Renal cortex interstitium (tissue), 11 donors: ENCODE measurements around the gene NRIP1. TPM values are rescaled to one million over a fixed set of nuclear protein-coding genes. Genes with fewer than 3 reads are reported as not detected.
A peak's percentile ranks its signal among the peaks of the same experiment; 100 is the strongest.

Source experiments
- DNase-seq, 11 donors: peaks; one replicate each; pipeline ENCODE4 v3.0.0-alpha.2; 2013; ENCODE audit warnings: low read depth in 9 of 11, low spot score in 4 of 11; ENCODE audit errors: extremely low read depth in 1 of 11
- polyA plus RNA-seq, 3 donors: library from polyadenylated mRNA; unstranded; fragments of 120-200 nt; gene quantifications; one replicate each; pipeline ENCODE4 v1.2.1, GENCODE V29; 2013; ENCODE audit not compliant: insufficient read length in 3 of 3

NRIP1 gene
- polyA plus RNA-seq, 3 donors: 59.6 to 67.8 (median 60.1) TPM

GRCh38 chr21:15022608-15023261 is 42.1 kb downstream of the NRIP1 start:
- DNase-seq: no peak

GRCh38 chr21:15020797-15021196 is 44.0 kb downstream of the NRIP1 start:
- DNase-seq: no peak

- no peak for DNase-seq
Observed at GRCh38 chr21:15018382-15018781, 46.4 kb downstream of the NRIP1 start.

- DNase-seq: no peak
Observed at GRCh38 chr21:15015622-15016471, 49.0 kb downstream of the NRIP1 start.

- no peak for DNase-seq
Observed at GRCh38 chr21:15014221-15014620, 50.6 kb downstream of the NRIP1 start.

GRCh38 chr21:15011967-15012366 is 52.8 kb downstream of the NRIP1 start:
- DNase-seq: no peak

GRCh38 chr21:15010645-15011044 is 54.2 kb downstream of the NRIP1 start:
- no peak for DNase-seq

GRCh38 chr21:15009837-15010363 is 54.9 kb downstream of the NRIP1 start:
- DNase-seq: no peak

- DNase-seq: no peak
Observed at GRCh38 chr21:15007716-15008296, 57.0 kb downstream of the NRIP1 start.

- no peak for DNase-seq
Observed at GRCh38 chr21:15006594-15007230, 58.1 kb downstream of the NRIP1 start.

- peak in 1 of 11 donors; percentile 18 for DNase-seq
Observed at GRCh38 chr21:15005391-15005790, 59.4 kb downstream of the NRIP1 start.

GRCh38 chr21:15004721-15005370 is 60.0 kb downstream of the NRIP1 start:
- no peak for DNase-seq

GRCh38 chr21:15003463-15004135 is 61.2 kb downstream of the NRIP1 start:
- peak in 1 of 11 donors; percentile 28 for DNase-seq

- no peak for DNase-seq
Observed at GRCh38 chr21:15001857-15002606, 62.8 kb downstream of the NRIP1 start.

- DNase-seq: no peak
Observed at GRCh38 chr21:15001113-15001512, 63.7 kb downstream of the NRIP1 start.

GRCh38 chr21:15000081-15000480 is 64.7 kb downstream of the NRIP1 start:
- no peak for DNase-seq

GRCh38 chr21:14998784-14999183 is 66.0 kb downstream of the NRIP1 start:
- no peak for DNase-seq

- DNase-seq: no peak
Observed at GRCh38 chr21:14998336-14998735, 66.5 kb downstream of the NRIP1 start.
